NCI-H2171 (cell line): ENCODE measurements around the gene EIF2S3B.

ENCODE experiments used
- DNase-seq: peaks from one replicate; lab custom pipeline; 2025; lab: John Stamatoyannopoulos, UW

Gene EIF2S3B

GRCh38 chr12:10554228-10554755 lies 48.6 kb downstream of the EIF2S3B start:
- DNase-seq = no peak

- DNase-seq = no peak
Observed at GRCh38 chr12:10554756-10555481, 49.2 kb downstream of the EIF2S3B start.

GRCh38 chr12:10557329-10557728 lies 51.6 kb downstream of the EIF2S3B start:
- DNase-seq = no peak

- DNase-seq = no peak
Observed at GRCh38 chr12:10557766-10558165, 52.1 kb downstream of the EIF2S3B start.
